ENCODE measurements around the gene CCDC86. TPM values are rescaled to one million over a fixed set of nuclear protein-coding genes. Genes with fewer than 3 reads are reported as not detected.

Gene CCDC86
- polyA plus RNA-seq, 1 of the 3 experiments (the other 2 are of a cell fraction) = 34.7 TPM

DNA sequence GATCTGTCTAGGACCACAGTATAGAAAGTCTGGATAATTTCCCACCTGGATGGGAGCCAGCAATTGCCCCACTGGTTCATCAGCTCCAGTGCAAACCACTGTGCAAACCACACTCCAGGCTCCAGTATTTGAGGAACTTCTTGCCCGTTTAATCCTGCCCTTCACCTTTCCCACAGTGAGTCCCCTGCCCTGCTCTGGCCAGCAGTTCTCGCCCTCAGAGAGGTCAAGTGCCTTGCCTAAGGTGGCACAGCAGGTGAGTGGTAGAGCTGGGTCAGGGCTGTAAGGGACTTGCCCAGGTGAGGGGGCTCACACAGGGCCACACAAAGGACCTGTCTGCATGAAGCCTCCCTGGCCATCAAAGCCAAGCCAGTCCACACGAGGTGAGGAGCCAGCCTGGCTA is 32.7 kb upstream of the CCDC86 start:
- POLR2A ChIA-PET = no interaction called here
- H3K4me1 ChIP-seq (ENCODE audit: control insufficient read depth in 1 of 2, insufficient read depth in 2 of 2, low read depth in 1 of 2, low read length in 1 of 2) = no peaks in the 10 kb centered on the region
- no peak for DNase-seq

More for the DNA sequence above, 32.7 kb upstream of the CCDC86 start:
- no peak overlapping the region for H3K27ac ChIP-seq (ENCODE audit: low read depth in 2 of 2, low read length in 1 of 2)
- 24% methylated on average over 3 of the region's 3 CpGs for WGBS (ENCODE audit: low lambda C conversion rate)
- H3K9me3 ChIP-seq = no peaks in the 10 kb centered on the region
- H3K4me2 ChIP-seq = no peak overlapping the region
- no peaks in the 10 kb centered on the region for H3F3A ChIP-seq (replicated peaks; ENCODE audit: insufficient read depth)
- H4K20me1 ChIP-seq (ENCODE audit: insufficient read depth) = no peaks in the 10 kb centered on the region
- H3K79me2 ChIP-seq (ENCODE audit: insufficient read depth) = no peaks in the 10 kb centered on the region
- H3K4me3 ChIP-seq (ENCODE audit: low read depth in 2 of 2, low read length in 1 of 2) = no peak overlapping the region
- no peak overlapping the region for H3K9ac ChIP-seq
- TF ChIP-seq, protein P1, sequence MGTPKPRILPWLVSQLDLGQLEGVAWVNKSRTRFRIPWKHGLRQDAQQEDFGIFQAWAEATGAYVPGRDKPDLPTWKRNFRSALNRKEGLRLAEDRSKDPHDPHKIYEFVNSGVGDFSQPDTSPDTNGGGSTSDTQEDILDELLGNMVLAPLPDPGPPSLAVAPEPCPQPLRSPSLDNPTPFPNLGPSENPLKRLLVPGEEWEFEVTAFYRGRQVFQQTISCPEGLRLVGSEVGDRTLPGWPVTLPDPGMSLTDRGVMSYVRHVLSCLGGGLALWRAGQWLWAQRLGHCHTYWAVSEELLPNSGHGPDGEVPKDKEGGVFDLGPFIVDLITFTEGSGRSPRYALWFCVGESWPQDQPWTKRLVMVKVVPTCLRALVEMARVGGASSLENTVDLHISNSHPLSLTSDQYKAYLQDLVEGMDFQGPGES (IDR thresholded peaks at IDR 0.05; ENCODE audit: low read depth, low read length) = no peak
- TF ChIP-seq RFX5 (IDR thresholded peaks at IDR 0.05; ENCODE audit: low read length) (no peak), FOSL2 (IDR thresholded peaks at IDR 0.05; ENCODE audit: borderline replicate concordance, low read depth) (no peak), MAX (IDR thresholded peaks at IDR 0.05; ENCODE audit: low read depth) (no peak), JUND (IDR thresholded peaks at IDR 0.05) (no peak), RXRA (IDR thresholded peaks at IDR 0.05; ENCODE audit: borderline replicate concordance, low read depth) (no peak), TCF12 (IDR thresholded peaks at IDR 0.05) (no peak), NFIC (IDR thresholded peaks at IDR 0.05; ENCODE audit: borderline replicate concordance) (no peak), POLR2AphosphoS5 (IDR thresholded peaks at IDR 0.05; ENCODE audit: low read depth, low read length) (no peak), SIN3A (IDR thresholded peaks at IDR 0.05; ENCODE audit: borderline replicate concordance, low read depth, low read length) (no peak), TEAD4 (IDR thresholded peaks at IDR 0.05; ENCODE audit: borderline replicate concordance, insufficient read depth) (no peak), YY1 (IDR thresholded peaks at IDR 0.05; ENCODE audit: low read depth) (no peak), NRF1 (IDR thresholded peaks at IDR 0.05; ENCODE audit: low read depth, low read length) (no peak), RAD21 (IDR thresholded peaks at IDR 0.05; ENCODE audit: low read length) (no peak), EZH2phosphoT487 (IDR thresholded peaks at IDR 0.05; ENCODE audit: borderline replicate concordance, low read depth) (no peak), PBX3 (IDR thresholded peaks at IDR 0.05) (no peak), EP300 (IDR thresholded peaks at IDR 0.05; ENCODE audit: borderline replicate concordance in 1 of 2, low read depth in 1 of 2, low read length in 1 of 2) (no peak)
- TF ChIP-seq, protein P2, sequence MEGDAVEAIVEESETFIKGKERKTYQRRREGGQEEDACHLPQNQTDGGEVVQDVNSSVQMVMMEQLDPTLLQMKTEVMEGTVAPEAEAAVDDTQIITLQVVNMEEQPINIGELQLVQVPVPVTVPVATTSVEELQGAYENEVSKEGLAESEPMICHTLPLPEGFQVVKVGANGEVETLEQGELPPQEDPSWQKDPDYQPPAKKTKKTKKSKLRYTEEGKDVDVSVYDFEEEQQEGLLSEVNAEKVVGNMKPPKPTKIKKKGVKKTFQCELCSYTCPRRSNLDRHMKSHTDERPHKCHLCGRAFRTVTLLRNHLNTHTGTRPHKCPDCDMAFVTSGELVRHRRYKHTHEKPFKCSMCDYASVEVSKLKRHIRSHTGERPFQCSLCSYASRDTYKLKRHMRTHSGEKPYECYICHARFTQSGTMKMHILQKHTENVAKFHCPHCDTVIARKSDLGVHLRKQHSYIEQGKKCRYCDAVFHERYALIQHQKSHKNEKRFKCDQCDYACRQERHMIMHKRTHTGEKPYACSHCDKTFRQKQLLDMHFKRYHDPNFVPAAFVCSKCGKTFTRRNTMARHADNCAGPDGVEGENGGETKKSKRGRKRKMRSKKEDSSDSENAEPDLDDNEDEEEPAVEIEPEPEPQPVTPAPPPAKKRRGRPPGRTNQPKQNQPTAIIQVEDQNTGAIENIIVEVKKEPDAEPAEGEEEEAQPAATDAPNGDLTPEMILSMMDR (IDR thresholded peaks at IDR 0.05) = no peak
- no peaks in the 10 kb centered on the region for H3K36me3 ChIP-seq (replicated peaks in 1 of 2; ENCODE audit: control insufficient read depth in 1 of 2, insufficient read depth in 2 of 2, low read length in 1 of 2)
- H3K27me3 ChIP-seq (ENCODE audit: insufficient read depth) = peaks cover 9% of the 10 kb centered on the region; the same call in 1 of the 2 replicates
- CTCF ChIA-PET = interaction anchor here (2.0 kb wide), 1 partner anchor 90 kb away, joined by 7 read pairs; no protein-coding TSS in a partner anchor
- no peaks in the 10 kb centered on the region for H3K9me2 ChIP-seq
- no peak overlapping the region for H2AFZ ChIP-seq (ENCODE audit: low read depth)

Data from SK-N-SH (cell line).